IPS DF 4.7 (cell line): ENCODE results near the gene COL6A3.
"Not testable (repeated sequence)": the region's sequence is repeated elsewhere in the genome, so short reads cannot be mapped to it uniquely, and the experiment has no call there.

Experiments
- DNase-seq: peaks from one replicate; pipeline ENCODE4 v3.0.0-alpha.2; 2013; ENCODE audit warnings: low spot score; ENCODE audit errors: extremely low read depth

COL6A3 gene

GRCh38 chr2:237319086-237319820 is 94.7 kb downstream of the COL6A3 start:
- no peak for DNase-seq

GRCh38 chr2:237316339-237316738 is 97.6 kb downstream of the COL6A3 start:
- no peak for DNase-seq

DNA sequence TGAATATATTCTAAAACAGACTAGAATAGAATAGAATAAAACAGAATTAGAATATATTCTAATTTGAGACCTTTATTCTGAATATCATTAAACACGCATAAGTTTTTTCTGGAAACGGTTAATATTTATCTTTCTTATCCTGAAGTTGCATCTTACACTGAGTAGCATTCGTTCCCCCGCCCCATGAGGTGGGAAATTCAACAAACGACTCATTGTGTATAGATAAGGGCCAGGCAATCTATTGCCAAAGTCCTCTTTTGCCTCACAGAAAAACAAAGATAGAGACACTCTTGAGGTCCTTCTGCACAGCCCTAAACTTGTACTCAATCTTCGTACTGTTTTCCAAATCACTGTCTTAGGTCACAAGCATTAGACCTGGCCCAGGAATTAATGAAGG is 98.1 kb downstream of the COL6A3 start:
- no peak for DNase-seq

DNA sequence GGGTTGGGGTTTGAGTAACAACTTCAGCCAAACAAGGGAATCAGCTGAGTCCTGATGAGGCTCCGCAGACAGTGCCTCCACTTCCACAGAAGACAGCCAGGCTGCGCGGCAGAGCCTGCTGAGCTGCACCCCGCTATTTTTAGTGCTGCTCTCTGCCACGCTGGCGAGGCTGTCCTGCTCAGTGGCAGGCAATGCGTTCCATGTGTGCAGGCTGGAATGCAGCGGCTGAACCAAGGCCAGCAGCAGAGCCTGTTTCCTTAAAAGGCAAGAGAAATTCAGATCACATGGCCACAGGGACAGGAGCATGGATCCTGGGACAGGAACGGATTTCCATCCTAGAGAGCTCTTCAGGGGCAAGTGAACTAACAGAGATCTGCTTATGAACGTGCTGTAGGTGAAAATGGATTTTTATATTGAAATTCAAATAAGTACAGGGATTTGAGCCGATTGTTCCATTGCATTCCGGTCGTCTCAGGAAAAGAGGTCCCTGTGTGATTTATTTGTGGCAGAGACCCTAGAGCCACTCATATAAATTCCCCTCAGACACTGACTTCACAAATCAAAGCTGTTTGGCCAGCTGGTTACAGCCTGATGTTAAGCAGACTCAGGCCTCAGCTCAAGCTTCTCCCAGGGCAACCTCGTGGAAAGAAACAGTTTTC is 98.7 kb downstream of the COL6A3 start:
- DNase-seq: no peak

DNA sequence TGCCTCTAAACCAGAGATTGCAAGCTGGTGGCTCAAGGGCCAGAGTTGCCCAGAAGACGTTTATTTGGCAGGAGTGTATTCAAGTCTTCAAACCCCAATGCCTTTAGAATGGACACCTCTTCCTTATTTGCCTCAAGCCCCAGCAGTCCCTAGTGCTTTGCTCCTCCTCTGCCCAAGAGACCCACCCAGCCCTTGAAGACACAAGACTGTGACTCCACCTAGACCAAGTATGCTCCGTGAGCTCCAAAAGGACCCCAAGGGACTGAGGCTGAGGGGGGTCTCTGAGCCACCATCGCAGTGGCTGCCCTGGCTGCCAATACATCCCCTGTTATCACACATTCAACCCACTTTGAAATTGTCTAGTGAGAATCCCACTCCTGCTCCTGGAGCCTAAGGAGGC is 99.3 kb downstream of the COL6A3 start:
- DNase-seq: no peak

- no peak for DNase-seq
Measured at GRCh38 chr2:237314198-237314597, 99.8 kb downstream of the COL6A3 start.

DNA sequence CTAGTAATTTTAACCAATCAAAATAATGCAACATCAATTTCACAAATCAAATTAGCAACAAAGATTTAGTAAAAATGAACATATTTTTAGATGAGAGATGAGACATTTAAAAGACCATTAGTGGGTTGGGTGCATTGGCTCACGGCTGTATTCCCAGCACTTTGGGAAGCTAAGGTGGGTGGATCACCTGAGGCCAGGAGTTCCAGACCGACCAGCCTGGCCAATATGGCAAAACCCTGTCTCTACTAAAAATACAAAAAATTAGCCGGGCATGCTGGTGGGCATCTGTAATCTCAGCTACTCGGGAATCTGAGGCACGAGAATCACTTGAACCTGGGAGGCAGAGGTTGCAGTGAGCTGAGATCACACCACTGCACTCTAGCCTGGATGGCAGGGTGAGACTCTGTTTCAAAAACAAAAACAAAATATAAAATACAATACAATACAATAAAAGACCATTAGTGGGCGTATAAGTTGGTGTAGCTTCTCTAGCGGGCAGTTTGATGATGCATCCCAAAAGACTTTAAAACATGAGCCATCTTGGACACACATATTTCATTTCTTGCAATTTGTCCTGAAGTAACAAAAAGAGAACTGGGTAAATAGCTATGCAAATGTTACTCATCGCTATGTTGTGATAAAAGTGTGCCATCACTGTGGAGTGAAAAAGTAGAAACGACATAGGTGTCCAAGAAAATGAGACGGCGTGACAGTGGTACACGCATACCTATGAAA is 101.8 kb downstream of the COL6A3 start:
- no peak for DNase-seq

- no peak for DNase-seq
Measured at GRCh38 chr2:237310515-237311114, 103.3 kb downstream of the COL6A3 start.

- DNase-seq: no peak
Measured at GRCh38 chr2:237309416-237309815, 104.5 kb downstream of the COL6A3 start.

GRCh38 chr2:237309011-237309410 is 105.0 kb downstream of the COL6A3 start:
- DNase-seq: no peak

- DNase-seq: no peak
Measured at GRCh38 chr2:237307474-237307873, 106.5 kb downstream of the COL6A3 start.

- no peak for DNase-seq
Measured at GRCh38 chr2:237306787-237307170, 107.2 kb downstream of the COL6A3 start.

GRCh38 chr2:237306083-237306786 is 107.7 kb downstream of the COL6A3 start:
- DNase-seq: no peak

DNA sequence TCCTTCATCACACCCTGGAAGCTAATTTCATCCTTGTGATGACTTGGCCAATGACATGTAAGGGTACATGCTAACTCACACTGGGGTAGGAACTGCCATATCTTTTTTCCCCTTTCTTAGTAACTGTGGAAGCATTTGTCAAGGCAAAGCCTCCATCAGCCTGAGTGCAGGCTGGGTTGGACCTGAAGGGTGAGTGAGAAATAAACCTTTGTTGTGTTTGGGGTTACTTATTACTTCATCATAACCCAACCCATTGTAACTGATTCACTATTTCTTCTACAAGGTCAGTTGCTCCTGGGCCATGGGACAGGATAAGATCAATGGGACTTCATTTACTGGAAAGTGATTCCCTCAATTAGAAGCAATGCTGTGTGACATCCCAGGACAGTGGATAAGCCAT is 108.4 kb downstream of the COL6A3 start:
- DNase-seq: no peak

- no peak for DNase-seq
Measured at GRCh38 chr2:237304763-237305514, 109.0 kb downstream of the COL6A3 start.

- DNase-seq: not testable (repeated sequence)
Measured at GRCh38 chr2:237303244-237303643, 110.7 kb downstream of the COL6A3 start.

GRCh38 chr2:237301595-237301994 is 112.4 kb downstream of the COL6A3 start:
- DNase-seq: no peak

GRCh38 chr2:237300739-237301138 is 113.2 kb downstream of the COL6A3 start:
- DNase-seq: no peak

- DNase-seq: no peak
Measured at GRCh38 chr2:237299906-237300305, 114.1 kb downstream of the COL6A3 start.
